ENCODE data around the gene AQP1.

AQP1 gene

GRCh38 chr7:30921540-30922401, 10.1 kb downstream of the AQP1 start:
- no peak for DNase-seq (ENCODE audit: extremely low read depth, low read depth)
- TF ChIP-seq, protein P1, sequence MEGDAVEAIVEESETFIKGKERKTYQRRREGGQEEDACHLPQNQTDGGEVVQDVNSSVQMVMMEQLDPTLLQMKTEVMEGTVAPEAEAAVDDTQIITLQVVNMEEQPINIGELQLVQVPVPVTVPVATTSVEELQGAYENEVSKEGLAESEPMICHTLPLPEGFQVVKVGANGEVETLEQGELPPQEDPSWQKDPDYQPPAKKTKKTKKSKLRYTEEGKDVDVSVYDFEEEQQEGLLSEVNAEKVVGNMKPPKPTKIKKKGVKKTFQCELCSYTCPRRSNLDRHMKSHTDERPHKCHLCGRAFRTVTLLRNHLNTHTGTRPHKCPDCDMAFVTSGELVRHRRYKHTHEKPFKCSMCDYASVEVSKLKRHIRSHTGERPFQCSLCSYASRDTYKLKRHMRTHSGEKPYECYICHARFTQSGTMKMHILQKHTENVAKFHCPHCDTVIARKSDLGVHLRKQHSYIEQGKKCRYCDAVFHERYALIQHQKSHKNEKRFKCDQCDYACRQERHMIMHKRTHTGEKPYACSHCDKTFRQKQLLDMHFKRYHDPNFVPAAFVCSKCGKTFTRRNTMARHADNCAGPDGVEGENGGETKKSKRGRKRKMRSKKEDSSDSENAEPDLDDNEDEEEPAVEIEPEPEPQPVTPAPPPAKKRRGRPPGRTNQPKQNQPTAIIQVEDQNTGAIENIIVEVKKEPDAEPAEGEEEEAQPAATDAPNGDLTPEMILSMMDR (IDR thresholded peaks at IDR 0.05; ENCODE audit: low read depth, low read length): no peak

GRCh38 chr7:30922596-30922995, 10.9 kb downstream of the AQP1 start:
- TF ChIP-seq, protein P1 (IDR thresholded peaks at IDR 0.05; ENCODE audit: low read depth, low read length): no peak
- no peak for DNase-seq (ENCODE audit: extremely low read depth, low read depth)

DNA sequence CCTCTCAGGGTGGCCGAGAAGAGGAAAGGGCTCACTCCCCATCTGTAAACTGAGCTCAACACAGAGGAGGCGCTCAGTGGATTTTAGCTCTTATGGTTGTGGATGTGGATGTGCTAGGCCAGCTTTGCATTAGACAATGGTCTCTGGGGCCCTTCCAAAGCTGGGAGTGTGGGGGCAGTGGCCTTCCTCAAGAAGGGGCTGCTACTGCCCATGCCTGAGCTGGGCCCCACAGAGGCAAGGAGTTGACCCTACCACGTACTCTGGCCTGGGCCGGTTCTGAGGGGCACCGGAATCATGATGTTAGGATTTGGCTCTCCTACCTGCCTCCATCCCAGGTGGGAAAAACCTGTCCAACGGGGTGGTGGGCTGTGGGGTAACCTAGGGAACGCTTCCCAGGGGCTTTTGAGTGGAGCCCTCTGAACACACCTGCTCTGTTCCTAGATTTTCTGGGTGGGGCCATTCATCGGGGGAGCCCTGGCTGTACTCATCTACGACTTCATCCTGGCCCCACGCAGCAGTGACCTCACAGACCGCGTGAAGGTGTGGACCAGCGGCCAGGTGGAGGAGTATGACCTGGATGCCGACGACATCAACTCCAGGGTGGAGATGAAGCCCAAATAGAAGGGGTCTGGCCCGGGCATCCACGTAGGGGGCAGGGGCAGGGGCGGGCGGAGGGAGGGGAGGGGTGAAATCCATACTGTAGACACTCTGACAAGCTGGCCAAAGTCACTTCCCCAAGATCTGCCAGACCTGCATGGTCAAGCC, 11.5 kb downstream of the AQP1 start:
- TF ChIP-seq, protein P1 (IDR thresholded peaks at IDR 0.05; ENCODE audit: low read depth, low read length): no peak
- DNase-seq (ENCODE audit: extremely low read depth, low read depth): no peak

- TF ChIP-seq, protein P1 (IDR thresholded peaks at IDR 0.05; ENCODE audit: low read depth, low read length): no peak
- no peak for DNase-seq (ENCODE audit: extremely low read depth, low read depth)
Observed at GRCh38 chr7:30923774-30924413, 12.2 kb downstream of the AQP1 start.

DNA sequence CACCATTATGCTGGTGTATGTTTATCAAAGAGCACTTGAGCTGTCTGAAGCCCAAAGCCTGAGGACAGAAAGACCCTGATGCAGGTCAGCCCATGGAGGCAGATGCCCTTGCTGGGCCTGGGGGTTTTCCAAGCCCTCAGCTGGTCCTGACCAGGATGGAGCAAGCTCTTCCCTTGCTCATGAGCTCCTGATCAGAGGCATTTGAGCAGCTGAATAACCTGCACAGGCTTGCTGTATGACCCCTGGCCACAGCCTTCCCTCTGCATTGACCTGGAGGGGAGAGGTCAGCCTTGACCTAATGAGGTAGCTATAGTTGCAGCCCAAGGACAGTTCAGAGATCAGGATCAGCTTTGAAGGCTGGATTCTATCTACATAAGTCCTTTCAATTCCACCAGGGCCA, 13.0 kb downstream of the AQP1 start:
- DNase-seq (ENCODE audit: extremely low read depth, low read depth): no peak
- TF ChIP-seq, protein P1 (IDR thresholded peaks at IDR 0.05; ENCODE audit: low read depth, low read length): no peak

DNA sequence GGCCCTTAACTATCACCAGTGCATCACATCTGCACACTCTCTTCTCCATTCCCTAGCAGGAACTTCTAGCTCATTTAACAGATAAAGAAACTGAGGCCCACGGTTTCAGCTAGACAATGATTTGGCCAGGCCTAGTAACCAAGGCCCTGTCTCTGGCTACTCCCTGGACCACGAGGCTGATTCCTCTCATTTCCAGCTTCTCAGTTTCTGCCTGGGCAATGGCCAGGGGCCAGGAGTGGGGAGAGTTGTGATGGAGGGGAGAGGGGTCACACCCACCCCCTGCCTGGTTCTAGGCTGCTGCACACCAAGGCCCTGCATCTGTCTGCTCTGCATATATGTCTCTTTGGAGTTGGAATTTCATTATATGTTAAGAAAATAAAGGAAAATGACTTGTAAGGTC, 13.5 kb downstream of the AQP1 start:
- TF ChIP-seq, protein P1 (IDR thresholded peaks at IDR 0.05; ENCODE audit: low read depth, low read length): no peak
- DNase-seq (ENCODE audit: extremely low read depth, low read depth): no peak

All from AG09319 (cell line).